Measurements from ENCODE around the gene MAFG.
"Not testable (repeated sequence)": the region's sequence is repeated elsewhere in the genome, so short reads cannot be mapped to it uniquely, and the experiment has no call there.

MAFG gene

DNA sequence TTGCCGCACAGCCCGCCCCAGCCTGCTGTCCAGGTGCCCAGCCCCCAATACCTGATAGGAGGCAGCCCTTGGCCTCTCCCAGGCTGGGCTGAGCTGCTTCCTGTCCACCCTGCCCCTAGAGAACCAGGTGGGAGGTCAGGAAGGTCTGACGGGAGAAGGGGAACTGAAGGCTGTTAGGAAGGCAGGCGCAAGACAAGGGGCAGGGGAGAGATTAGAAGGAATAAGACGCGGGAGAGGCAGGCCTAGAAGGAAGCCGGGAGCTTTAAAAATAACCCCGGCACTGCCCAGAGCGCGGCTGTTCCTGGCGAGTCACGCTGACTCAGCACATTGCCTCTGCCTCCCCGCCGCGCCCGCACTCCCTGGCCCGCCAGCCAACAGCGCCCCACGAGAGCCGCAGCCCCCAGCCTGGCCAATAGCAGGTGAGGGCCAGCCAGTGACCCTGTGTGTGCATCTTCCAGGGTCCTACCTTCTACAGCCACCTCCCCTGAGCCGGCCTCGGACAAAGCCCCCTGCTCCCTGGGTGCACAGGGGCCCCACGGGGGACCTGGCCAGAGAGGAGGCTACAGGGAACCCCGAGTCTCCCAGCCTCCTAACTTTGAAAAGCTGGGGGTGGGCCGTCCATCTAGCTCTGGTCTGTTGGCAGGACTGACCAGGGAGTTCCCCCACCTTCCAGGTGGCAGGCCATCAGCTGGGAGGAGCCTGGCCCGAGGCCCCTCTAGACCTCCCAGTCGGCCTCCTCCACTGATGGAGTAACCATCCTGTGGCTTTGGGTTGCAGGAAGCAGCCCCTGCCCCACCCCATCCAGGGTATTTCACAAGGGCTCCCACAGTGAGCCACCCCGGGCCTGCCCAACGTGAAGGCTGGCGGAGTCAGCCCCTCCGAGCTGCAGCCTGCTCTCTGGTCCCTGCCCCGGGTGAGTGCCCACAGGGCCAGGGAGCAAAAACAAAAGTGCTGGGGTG, 4.0 kb downstream of the MAFG start:
- H3K27me3 ChIP-seq (ENCODE audit: insufficient read depth, insufficient read length) = peaks cover 5% of the 10 kb centered on the region
- peaks cover 43% of the 10 kb centered on the region for H3K4me1 ChIP-seq (ENCODE audit: insufficient read depth, insufficient read length)
- H3K36me3 ChIP-seq (ENCODE audit: insufficient read depth, insufficient read length, low read length) = peaks cover 48% of the 10 kb centered on the region
- peak overlapping the region; percentile 42 for H3K4me3 ChIP-seq (ENCODE audit: insufficient read length, low read depth)
- no peaks in the 10 kb centered on the region for H3K9me3 ChIP-seq (ENCODE audit: insufficient read depth, low read length)
- peak overlapping the region; percentile 82 for H3K9ac ChIP-seq (ENCODE audit: insufficient read length, low read depth)
- TF ChIP-seq ZNF274 (IDR thresholded peaks at IDR 0.05; ENCODE audit: low read depth, low read length) (no peak), YY1 (IDR thresholded peaks at IDR 0.05; ENCODE audit: insufficient read depth, insufficient read length) (no peak), SUZ12 (IDR thresholded peaks at IDR 0.05; ENCODE audit: extremely low read depth, insufficient read depth, insufficient read length) (no peak)
- DNase-seq (ENCODE audit: low read depth, low spot score) = no peak

GRCh38 chr17:81922566-81923301, 4.8 kb downstream of the MAFG start:
- no peaks in the 10 kb centered on the region for H3K27me3 ChIP-seq (ENCODE audit: insufficient read depth, insufficient read length)
- H3K4me1 ChIP-seq (ENCODE audit: insufficient read depth, insufficient read length) = peaks cover 41% of the 10 kb centered on the region
- TF ChIP-seq YY1 (IDR thresholded peaks at IDR 0.05; ENCODE audit: insufficient read depth, insufficient read length) (no peak), SUZ12 (IDR thresholded peaks at IDR 0.05; ENCODE audit: extremely low read depth, insufficient read depth, insufficient read length) (no peak), ZNF274 (IDR thresholded peaks at IDR 0.05; ENCODE audit: low read depth, low read length) (no peak)
- H3K4me3 ChIP-seq (ENCODE audit: insufficient read length, low read depth) = peak overlapping the region; percentile 39
- no peak for DNase-seq (ENCODE audit: low read depth, low spot score)
- H3K36me3 ChIP-seq (ENCODE audit: insufficient read depth, insufficient read length, low read length) = peaks cover 48% of the 10 kb centered on the region
- H3K9me3 ChIP-seq (ENCODE audit: insufficient read depth, low read length) = no peaks in the 10 kb centered on the region
- peak overlapping the region; percentile 82 for H3K9ac ChIP-seq (ENCODE audit: insufficient read length, low read depth)

DNA sequence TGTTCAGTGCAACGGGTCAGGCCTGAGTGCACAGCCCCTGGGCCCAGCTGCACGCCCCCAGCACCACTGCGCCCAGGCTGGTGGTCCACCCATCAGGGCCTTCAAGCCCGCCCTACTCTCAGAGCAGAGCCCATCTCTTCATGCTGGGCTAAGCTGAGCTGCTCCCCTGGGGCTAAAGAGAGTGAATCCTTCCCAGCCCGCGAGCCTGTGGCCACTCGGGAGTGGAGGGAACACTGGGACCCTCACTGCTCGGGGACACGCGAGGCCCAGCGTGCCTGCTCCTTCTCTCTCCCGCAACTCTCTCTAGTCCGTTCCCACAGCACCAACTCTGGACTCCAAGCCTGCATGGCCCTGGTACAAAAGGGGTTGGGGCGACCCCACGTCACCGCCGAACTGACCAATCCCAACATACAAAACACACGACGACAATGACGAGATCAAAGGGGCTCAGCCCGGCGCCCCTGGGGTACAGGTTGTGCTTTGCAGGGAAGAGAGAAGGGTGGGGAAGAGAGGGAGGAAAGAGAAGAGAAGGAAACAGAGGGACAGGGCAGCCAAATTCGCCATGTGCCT, 5.5 kb downstream of the MAFG start:
- TF ChIP-seq SUZ12 (IDR thresholded peaks at IDR 0.05; ENCODE audit: extremely low read depth, insufficient read depth, insufficient read length) = no peak
- TF ChIP-seq YY1 (IDR thresholded peaks at IDR 0.05; ENCODE audit: insufficient read depth, insufficient read length) = no peak
- no peak for TF ChIP-seq ZNF274 (IDR thresholded peaks at IDR 0.05; ENCODE audit: low read depth, low read length)
- H3K9me3 ChIP-seq (ENCODE audit: insufficient read depth, low read length) = no peaks in the 10 kb centered on the region
- H3K4me1 ChIP-seq (ENCODE audit: insufficient read depth, insufficient read length) = peaks cover 43% of the 10 kb centered on the region
- no peaks in the 10 kb centered on the region for H3K27me3 ChIP-seq (ENCODE audit: insufficient read depth, insufficient read length)
- no peak overlapping the region for H3K4me3 ChIP-seq (ENCODE audit: insufficient read length, low read depth)
- H3K9ac ChIP-seq (ENCODE audit: insufficient read length, low read depth) = peak overlapping the region; percentile 82
- H3K36me3 ChIP-seq (ENCODE audit: insufficient read depth, insufficient read length, low read length) = peaks cover 50% of the 10 kb centered on the region
- DNase-seq (ENCODE audit: low read depth, low spot score) = no peak

DNA sequence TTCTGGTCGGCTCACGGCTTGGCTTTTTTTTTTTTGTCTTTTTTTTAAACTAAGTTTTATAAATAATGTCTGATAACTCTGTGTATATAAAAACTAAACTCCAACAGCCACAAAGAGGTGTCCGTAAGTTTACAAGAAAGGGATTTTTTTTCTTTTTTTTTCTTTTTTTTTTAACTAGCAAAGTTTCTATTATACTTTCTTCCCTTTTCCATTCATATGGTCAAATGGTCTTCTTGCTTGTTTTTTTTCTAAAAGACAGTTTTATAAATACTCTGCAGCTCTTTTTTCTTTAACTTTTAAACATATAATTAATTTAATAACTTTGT, 6.0 kb downstream of the MAFG start:
- H3K4me3 ChIP-seq (ENCODE audit: insufficient read length, low read depth) = no peak overlapping the region
- peaks cover 52% of the 10 kb centered on the region for H3K36me3 ChIP-seq (ENCODE audit: insufficient read depth, insufficient read length, low read length)
- TF ChIP-seq ZNF274 (IDR thresholded peaks at IDR 0.05; ENCODE audit: low read depth, low read length) (no peak), SUZ12 (IDR thresholded peaks at IDR 0.05; ENCODE audit: extremely low read depth, insufficient read depth, insufficient read length) (no peak), YY1 (IDR thresholded peaks at IDR 0.05; ENCODE audit: insufficient read depth, insufficient read length) (no peak)
- no peak overlapping the region for H3K9ac ChIP-seq (ENCODE audit: insufficient read length, low read depth)
- no peaks in the 10 kb centered on the region for H3K27me3 ChIP-seq (ENCODE audit: insufficient read depth, insufficient read length)
- peaks cover 47% of the 10 kb centered on the region for H3K4me1 ChIP-seq (ENCODE audit: insufficient read depth, insufficient read length)
- DNase-seq (ENCODE audit: low read depth, low spot score) = no peak
- H3K9me3 ChIP-seq (ENCODE audit: insufficient read depth, low read length) = no peaks in the 10 kb centered on the region

GRCh38 chr17:81920612-81921536, 6.7 kb downstream of the MAFG start:
- Histone ChIP-seq H3K4me3 (ENCODE audit: insufficient read length, low read depth) (no peak overlapping the region), H3K9me3 (ENCODE audit: insufficient read depth, low read length) (no peaks in the 10 kb centered on the region), H3K36me3 (ENCODE audit: insufficient read depth, insufficient read length, low read length) (peaks cover 57% of the 10 kb centered on the region), H3K27me3 (ENCODE audit: insufficient read depth, insufficient read length) (no peaks in the 10 kb centered on the region), H3K9ac (ENCODE audit: insufficient read length, low read depth) (no peak overlapping the region), H3K4me1 (ENCODE audit: insufficient read depth, insufficient read length) (peaks cover 44% of the 10 kb centered on the region)
- DNase-seq (ENCODE audit: low read depth, low spot score) = no peak
- no peak for TF ChIP-seq SUZ12 (IDR thresholded peaks at IDR 0.05; ENCODE audit: extremely low read depth, insufficient read depth, insufficient read length)
- TF ChIP-seq YY1 (IDR thresholded peaks at IDR 0.05; ENCODE audit: insufficient read depth, insufficient read length) = no peak
- TF ChIP-seq ZNF274 (IDR thresholded peaks at IDR 0.05; ENCODE audit: low read depth, low read length) = no peak

DNA sequence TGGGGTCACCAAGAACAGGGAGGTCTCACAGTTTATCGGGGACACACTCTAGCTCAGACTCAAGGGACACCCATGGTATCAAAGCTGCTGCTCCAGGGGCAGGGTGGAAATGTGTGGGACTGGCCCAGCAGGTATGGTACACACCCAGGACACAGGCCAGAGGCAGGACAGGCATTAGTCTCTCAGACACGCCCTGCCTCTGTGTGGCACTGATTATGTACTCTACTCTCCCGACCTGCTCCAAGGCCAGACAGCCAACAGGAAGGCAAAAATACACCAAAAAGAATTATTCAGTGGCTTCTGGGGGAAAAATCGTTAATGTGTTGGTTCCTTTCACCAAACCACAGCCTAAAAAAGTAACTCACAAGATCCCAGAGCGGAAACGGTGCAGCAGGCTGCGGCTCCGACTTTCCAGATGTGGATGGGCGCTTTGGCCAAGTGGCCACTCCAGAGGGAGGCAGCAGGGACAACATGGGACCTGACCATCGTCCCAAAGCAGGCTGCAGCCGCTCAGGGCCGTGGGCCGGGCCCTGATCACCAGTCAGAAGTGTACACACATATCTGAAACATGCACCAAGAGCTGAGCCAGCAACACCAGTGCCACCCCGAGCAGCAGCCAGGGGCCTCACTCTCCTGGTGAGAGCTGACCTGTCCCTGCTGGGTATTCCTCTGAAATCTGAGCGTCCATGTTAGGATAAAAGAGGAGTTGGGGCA, 8.5 kb downstream of the MAFG start:
- TF ChIP-seq SUZ12 (IDR thresholded peaks at IDR 0.05; ENCODE audit: extremely low read depth, insufficient read depth, insufficient read length) (no peak), YY1 (IDR thresholded peaks at IDR 0.05; ENCODE audit: insufficient read depth, insufficient read length) (no peak), ZNF274 (IDR thresholded peaks at IDR 0.05; ENCODE audit: low read depth, low read length) (no peak)
- Histone ChIP-seq H3K9ac (ENCODE audit: insufficient read length, low read depth) (no peak overlapping the region), H3K4me1 (ENCODE audit: insufficient read depth, insufficient read length) (peaks cover 31% of the 10 kb centered on the region), H3K27me3 (ENCODE audit: insufficient read depth, insufficient read length) (no peaks in the 10 kb centered on the region), H3K36me3 (ENCODE audit: insufficient read depth, insufficient read length, low read length) (peaks cover 71% of the 10 kb centered on the region), H3K9me3 (ENCODE audit: insufficient read depth, low read length) (no peaks in the 10 kb centered on the region), H3K4me3 (ENCODE audit: insufficient read length, low read depth) (no peak overlapping the region)
- no peak for DNase-seq (ENCODE audit: low read depth, low spot score)

GRCh38 chr17:81918333-81918669, 9.2 kb downstream of the MAFG start:
- peaks cover 78% of the 10 kb centered on the region for H3K36me3 ChIP-seq (ENCODE audit: insufficient read depth, insufficient read length, low read length)
- H3K27me3 ChIP-seq (ENCODE audit: insufficient read depth, insufficient read length); H3K4me3 ChIP-seq (ENCODE audit: insufficient read length, low read depth); DNase-seq (ENCODE audit: low read depth, low spot score); H3K9me3 ChIP-seq (ENCODE audit: insufficient read depth, low read length); H3K9ac ChIP-seq (ENCODE audit: insufficient read length, low read depth): not testable (repeated sequence)
- H3K4me1 ChIP-seq (ENCODE audit: insufficient read depth, insufficient read length) = peaks cover 29% of the 10 kb centered on the region

Measured in NT2/D1 (cell line).